Activated naive CD4-positive, alpha-beta T cell treated with anti-CD3 and anti-CD28 coated beads, Interleukin-2, amount 50 U/mL, for 72 hours (primary cell): ENCODE data around the gene PRSS50. TPM values are rescaled to one million over a fixed set of nuclear protein-coding genes. Genes with fewer than 3 reads are reported as not detected.

ENCODE experiments used
- ATAC-seq, 2 donors: fragments of 150-1000 bp; cut with Tn5 transposase; 2 replicates each; pipeline ENCODE4 v1.10.0; 2021; ENCODE audit warnings: mild to moderate bottlenecking in 2 of 2, moderate library complexity in 2 of 2
- DNase-seq, 2 donors: peaks; one replicate each; pipeline ENCODE4 v3.0.0; 2021 to 2022; ENCODE audit warnings: low spot score in 2 of 2
- H3K27ac Mint-ChIP-seq, 2 donors: one replicate each; pipeline ENCODE4 v1.8.0; 2022; ENCODE audit warnings: mild to moderate bottlenecking in 2 of 2, mixed read lengths in 2 of 2
- H3K36me3 Mint-ChIP-seq, 2 donors: one replicate each; pipeline ENCODE4 v1.8.0; 2022; ENCODE audit warnings: mixed read lengths in 2 of 2
- H3K9me3 Mint-ChIP-seq, 2 donors: one replicate each; pipeline ENCODE4 v1.8.0; 2022; ENCODE audit warnings: mixed read lengths in 2 of 2
- total RNA-seq, 2 donors: library from RNA; stranded (reverse); gene quantifications; one replicate each; pipeline ENCODE4 v1.2.3, GENCODE V29; 2022

PRSS50 gene
- total RNA-seq, 2 donors from 2014 or later, result not detected

DNA sequence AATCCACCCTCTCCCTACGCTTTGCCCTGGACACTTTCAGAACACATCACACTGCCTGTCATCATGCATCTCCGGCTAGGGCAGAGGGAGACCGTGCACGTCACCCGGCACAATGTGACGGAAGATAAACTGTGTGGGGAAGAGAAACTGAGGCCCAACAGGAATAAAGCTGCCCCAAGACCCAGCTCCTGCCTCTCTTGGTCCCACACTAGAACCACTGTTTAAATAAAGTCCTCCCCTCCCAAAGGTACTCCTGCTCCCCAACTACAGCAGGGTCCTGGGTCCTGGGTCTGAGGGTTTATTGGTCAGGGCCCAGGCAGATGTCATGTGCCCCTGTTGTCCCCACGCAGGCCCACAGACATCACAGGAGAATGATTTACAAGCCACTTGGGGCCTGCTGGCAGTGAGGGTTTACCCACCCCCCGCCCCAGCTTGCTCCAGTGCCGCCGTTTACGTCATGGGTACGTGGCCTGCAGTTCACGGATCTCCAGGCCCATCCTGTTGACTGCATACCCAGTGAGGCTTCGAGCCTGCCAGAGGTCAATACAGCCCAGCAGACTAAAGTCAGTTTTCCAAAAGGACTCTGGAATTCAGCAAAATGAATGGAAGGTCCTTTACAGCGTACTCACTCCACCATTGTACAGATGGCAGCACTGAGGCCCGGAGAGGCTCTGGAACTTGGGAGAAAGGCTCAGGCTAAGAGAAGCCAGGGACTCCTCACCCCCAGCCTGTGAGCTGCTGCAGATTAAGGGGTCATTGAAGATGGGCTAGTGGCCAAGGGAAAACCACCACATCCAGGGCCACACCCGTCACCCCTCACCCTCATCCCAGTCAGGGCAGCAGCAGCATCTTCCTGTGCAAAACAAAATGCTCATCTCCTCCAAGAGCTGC lies 47.4 kb downstream of the PRSS50 start:
- no peak for ATAC-seq

DNA sequence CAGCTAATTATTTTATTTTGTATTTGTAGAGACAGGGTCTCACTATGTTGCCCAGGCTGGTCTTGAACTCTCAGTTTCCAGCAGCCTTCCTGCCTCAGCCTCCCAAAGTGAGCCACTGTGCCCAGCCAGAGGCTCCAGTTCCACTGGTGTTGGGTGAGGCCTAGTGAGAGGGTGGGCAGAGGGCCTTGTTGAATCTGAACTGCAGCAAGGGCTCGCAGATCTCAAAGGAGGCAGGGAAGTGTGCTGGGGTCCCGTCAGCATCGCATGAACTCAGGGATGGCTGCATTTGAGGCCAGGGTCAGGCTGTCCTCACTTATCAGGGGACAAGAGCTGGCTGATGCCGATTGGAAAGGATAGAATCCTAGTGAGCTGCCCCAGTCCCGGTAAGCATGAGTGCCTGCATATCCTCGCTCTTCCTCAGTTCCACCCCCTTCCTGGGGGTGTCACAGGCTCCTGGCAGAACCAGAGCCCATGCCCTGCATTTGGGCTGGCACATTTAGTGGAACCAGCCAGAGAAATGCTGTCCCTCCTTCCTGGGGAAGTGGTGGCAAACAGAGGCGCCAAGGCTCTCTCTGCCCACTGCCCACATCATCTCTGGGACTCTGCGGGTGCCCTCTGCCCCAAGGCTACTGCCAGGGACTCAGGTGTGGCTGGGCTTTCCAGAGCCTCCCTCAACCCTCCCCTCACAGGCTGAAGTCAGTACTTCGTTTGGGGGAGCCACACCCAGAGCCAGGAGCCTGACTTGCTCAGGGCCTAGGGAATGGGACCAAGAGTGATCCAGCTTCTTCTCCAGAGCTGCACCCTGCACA lies 48.3 kb downstream of the PRSS50 start:
- Mint-ChIP-seq H3K27ac (no peak overlapping the region), H3K9me3 (no peaks in the 10 kb centered on the region), H3K36me3 (no peaks in the 10 kb centered on the region)
- ATAC-seq (no peak), DNase-seq (peak in 1 of 2 donors; percentile 52)

More for the DNA sequence above, 47.4 kb downstream of the PRSS50 start:
- Mint-ChIP-seq H3K36me3 (no peaks in the 10 kb centered on the region), H3K9me3 (no peaks in the 10 kb centered on the region), H3K27ac (no peak overlapping the region)
- no peak for DNase-seq

GRCh38 chr3:46668591-46668990 lies 49.1 kb downstream of the PRSS50 start:
- H3K27ac Mint-ChIP-seq, result peak overlapping the region in 1 of 2 donors; percentile 28
- DNase-seq, result no peak
- no peaks in the 10 kb centered on the region for H3K9me3 Mint-ChIP-seq
- no peaks in the 10 kb centered on the region for H3K36me3 Mint-ChIP-seq
- no peak for ATAC-seq

- no peaks in the 10 kb centered on the region for H3K9me3 Mint-ChIP-seq
- H3K27ac Mint-ChIP-seq, result peak overlapping the region in 1 of 2 donors; percentile 28
- DNase-seq, result no peak
- ATAC-seq, result no peak
- no peaks in the 10 kb centered on the region for H3K36me3 Mint-ChIP-seq
Measured at GRCh38 chr3:46668116-46668515, 49.6 kb downstream of the PRSS50 start.

GRCh38 chr3:46667657-46668056 lies 50.0 kb downstream of the PRSS50 start:
- no peak overlapping the region for H3K27ac Mint-ChIP-seq
- ATAC-seq (no peak), DNase-seq (peak in 1 of 2 donors; percentile 51)
- H3K36me3 Mint-ChIP-seq, result no peaks in the 10 kb centered on the region
- no peaks in the 10 kb centered on the region for H3K9me3 Mint-ChIP-seq

DNA sequence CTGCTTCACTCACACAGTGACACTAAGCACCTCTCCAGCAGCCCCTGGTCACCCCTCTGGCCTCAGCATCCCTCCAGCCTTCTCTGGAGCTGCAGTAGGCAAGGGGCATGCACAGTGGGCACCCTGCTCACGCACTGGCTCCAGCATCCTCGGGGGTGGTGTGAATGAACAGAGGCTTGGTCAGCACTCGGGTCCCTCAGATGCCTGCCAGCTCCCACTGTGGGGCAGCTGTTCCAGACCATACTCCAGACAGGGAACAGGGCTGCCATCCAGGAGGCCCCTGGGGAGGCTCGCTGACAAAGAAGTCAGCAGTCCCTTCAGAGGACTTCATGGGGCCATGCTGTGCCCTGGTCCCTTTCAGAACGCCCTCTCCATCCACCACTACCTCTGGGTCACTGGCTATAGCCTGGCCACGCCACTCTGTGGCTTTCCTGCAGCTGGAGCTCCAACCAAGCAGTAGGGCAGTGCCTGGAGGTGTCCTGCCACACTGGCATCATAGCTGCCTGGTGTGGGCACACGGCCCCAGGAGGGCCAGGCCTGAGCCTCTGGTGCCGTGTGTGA lies 50.5 kb downstream of the PRSS50 start:
- no peaks in the 10 kb centered on the region for H3K9me3 Mint-ChIP-seq
- H3K36me3 Mint-ChIP-seq, result no peaks in the 10 kb centered on the region
- H3K27ac Mint-ChIP-seq, result no peak overlapping the region
- DNase-seq (peak in 1 of 2 donors; percentile 50), ATAC-seq (peak in 1 of 2 donors; percentile 11)

GRCh38 chr3:46666453-46666845 lies 51.2 kb downstream of the PRSS50 start:
- ATAC-seq (no peak), DNase-seq (no peak)

DNA sequence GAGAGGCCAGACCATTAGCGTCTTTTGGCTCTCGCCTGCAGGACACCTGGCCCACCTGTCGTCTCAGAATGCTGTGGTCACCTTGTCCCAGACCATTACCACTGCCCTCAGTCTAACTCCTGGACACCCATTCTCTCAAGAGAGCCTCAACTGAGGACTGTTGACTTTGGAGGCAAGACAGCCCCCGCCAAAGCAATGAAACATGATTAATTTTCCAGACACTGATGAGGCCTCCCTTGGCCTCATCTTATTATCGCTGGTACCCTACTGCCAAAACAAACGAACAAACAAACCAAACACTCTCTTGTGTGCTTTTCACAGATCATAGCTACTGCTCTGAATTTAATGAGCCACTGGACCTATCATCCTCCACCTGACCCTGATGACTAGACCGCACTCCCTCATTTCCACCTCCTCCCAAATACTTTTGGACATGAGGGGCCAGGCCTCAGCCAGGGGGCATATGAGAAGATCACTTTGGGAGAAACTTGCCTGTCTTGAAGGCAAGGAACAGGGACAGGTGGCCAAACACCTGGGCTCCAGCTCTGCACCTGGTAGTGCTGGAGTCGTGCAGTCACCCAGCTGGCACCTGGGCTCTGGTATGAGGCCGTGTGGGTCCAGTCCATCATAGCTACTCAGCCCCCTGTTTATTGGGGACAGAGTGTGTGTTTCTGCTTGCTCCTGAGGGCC lies 51.8 kb downstream of the PRSS50 start:
- H3K9me3 Mint-ChIP-seq, result no peaks in the 10 kb centered on the region
- no peak for DNase-seq
- ATAC-seq, result no peak
- no peaks in the 10 kb centered on the region for H3K36me3 Mint-ChIP-seq
- H3K27ac Mint-ChIP-seq, result no peak overlapping the region

More at GRCh38 chr3:46666453-46666845, 51.2 kb downstream of the PRSS50 start:
- Mint-ChIP-seq H3K36me3 (no peaks in the 10 kb centered on the region), H3K9me3 (no peaks in the 10 kb centered on the region), H3K27ac (no peak overlapping the region)

- ATAC-seq (no peak), DNase-seq (no peak)
- no peaks in the 10 kb centered on the region for H3K9me3 Mint-ChIP-seq
- H3K36me3 Mint-ChIP-seq, result no peaks in the 10 kb centered on the region
- no peak overlapping the region for H3K27ac Mint-ChIP-seq
Measured at GRCh38 chr3:46664971-46665762, 52.5 kb downstream of the PRSS50 start.

- Mint-ChIP-seq H3K27ac (no peak overlapping the region), H3K9me3 (no peaks in the 10 kb centered on the region), H3K36me3 (no peaks in the 10 kb centered on the region)
- no peak for ATAC-seq
- no peak for DNase-seq
Measured at GRCh38 chr3:46664188-46664970, 53.3 kb downstream of the PRSS50 start.

DNA sequence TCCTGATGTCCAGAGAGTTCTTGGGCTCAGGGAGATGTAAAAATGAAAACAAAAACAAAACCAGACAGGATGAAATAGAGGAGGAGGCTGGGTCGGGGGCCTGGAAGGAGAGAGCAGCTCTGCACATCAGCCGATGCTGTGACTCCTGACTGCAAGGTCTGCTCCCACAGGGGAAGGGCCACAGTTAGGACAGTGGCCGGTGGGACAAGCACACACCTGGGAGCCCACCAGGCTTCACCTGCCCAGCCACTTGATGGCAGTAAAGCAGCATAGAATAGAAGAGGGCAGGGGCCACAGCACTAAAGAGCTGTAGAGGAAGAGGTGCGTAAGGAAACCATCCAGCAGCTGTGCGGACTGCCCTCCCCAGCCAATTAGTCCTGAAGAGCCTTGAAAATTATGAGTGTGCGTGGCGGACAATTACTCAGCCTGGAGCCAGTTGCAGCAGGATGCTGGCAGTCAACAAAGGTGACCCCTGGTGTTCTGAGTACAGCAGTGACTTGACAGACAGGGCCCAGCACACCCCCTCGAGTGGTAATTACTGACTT lies 54.0 kb downstream of the PRSS50 start:
- DNase-seq (peak in 1 of 2 donors; percentile 44), ATAC-seq (peak; percentile 31 to 52)
- Mint-ChIP-seq H3K9me3 (no peaks in the 10 kb centered on the region), H3K36me3 (no peaks in the 10 kb centered on the region), H3K27ac (peak overlapping the region in 1 of 2 donors; percentile 58)

GRCh38 chr3:46662771-46663551 lies 54.7 kb downstream of the PRSS50 start:
- Mint-ChIP-seq H3K27ac (peak overlapping the region in 1 of 2 donors; percentile 58), H3K36me3 (no peaks in the 10 kb centered on the region), H3K9me3 (no peaks in the 10 kb centered on the region)
- DNase-seq, result no peak
- no peak for ATAC-seq
